ENCODE results near the gene FOXP1. TPM values are rescaled to one million over a fixed set of nuclear protein-coding genes. Genes with fewer than 3 reads are reported as not detected.

FOXP1 gene
- total RNA-seq, 1 donor from 2014 or later = 72.3 TPM

DNA sequence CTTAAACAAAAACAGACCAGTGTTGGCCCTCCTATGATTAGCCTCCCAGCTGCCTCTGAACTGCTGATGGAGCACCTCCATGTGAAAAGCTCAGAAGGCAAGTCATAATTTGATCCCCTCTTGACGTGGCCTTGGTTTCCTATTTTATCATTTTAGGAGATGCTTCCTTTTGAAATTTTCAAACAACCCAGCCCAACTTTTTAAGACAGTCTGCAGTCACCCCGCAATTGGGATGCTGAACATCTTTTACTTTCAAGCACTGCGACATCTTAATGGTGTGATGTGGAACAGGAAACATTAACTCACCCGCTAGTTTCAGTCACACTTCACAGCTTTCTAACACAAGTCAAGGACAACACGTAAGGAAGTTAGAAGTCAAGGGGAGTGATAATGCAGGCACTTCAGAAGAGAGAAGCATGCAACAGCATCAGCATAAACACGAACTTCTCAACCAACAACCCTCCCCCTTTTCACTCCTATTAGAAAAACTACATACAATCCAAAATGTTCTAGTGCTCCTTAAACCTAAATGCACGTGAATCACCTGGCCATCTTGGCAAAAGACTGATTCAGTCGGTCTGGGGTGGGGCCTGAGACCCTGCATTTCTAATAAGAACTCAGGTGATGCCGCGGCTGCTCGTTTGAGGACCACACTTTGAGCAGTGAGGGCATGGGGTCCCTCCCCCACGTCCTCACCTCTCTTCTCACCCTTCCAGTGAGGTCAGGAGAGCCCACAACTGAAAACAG is 161.5 kb downstream of the FOXP1 start:
- DNase-seq = no peak

- no peak for DNase-seq
Observed at GRCh38 chr3:71421475-71421819, 162.1 kb downstream of the FOXP1 start.

DNA sequence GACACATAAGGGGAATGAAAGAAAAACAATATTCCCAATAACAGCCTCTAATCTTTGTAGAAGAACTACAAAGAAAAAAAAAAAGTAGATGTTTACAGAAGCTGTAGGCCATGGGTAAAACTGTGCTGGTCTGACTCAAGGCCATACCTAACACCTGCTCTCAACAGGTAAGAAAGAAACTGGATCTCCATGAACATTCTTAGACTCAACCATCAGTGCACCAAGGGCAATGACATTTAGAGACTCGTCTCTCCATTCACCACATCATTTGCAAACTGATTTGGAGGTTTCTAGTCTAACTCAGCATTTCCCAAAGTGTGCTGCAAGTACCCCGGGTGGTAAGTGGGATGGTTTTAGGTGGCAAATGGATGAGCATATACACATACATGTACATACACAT is 164.2 kb downstream of the FOXP1 start:
- DNase-seq = no peak

DNA sequence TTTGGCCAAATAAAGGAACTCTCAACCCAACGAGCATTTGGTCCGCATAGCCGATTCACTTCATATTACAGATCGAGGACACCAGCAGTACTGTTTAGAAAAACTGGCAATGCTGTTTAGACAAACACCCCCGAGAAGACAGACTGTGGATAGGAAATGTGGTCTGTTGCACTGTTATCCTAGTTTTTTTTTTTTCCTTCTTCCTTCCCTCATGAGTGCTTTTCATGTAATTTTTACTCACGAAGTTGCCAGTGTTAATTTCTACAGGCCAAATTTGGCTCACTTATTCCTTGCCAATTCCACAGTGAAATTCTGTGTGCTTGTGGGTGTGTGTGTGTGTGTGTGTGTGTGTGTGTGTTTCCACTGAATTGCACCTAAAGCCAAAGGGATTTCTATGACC is 165.7 kb downstream of the FOXP1 start:
- no peak for DNase-seq

DNA sequence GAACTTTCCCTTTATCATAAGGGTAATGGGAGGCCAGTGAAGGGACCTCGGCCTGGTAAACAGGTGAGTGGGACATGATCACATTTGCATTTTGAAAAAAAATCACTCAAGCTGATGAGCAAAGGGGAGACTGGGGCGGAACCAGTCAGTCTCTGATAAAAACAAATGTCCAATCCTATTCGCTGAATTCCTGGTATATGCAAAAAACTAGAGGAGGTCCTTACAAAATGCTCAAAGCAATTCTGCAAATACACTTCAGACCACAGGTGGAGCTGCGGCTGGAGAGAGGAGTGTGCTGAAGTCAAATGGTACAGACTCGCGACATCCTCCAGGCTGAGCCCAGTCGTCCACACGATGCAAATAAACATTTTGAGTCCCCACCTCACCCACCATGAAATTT is 166.7 kb downstream of the FOXP1 start:
- no peak for DNase-seq

- DNase-seq = no peak
Observed at GRCh38 chr3:71415681-71416122, 167.8 kb downstream of the FOXP1 start.

GRCh38 chr3:71414189-71414927 is 169.2 kb downstream of the FOXP1 start:
- peak; percentile 41 for DNase-seq

DNA sequence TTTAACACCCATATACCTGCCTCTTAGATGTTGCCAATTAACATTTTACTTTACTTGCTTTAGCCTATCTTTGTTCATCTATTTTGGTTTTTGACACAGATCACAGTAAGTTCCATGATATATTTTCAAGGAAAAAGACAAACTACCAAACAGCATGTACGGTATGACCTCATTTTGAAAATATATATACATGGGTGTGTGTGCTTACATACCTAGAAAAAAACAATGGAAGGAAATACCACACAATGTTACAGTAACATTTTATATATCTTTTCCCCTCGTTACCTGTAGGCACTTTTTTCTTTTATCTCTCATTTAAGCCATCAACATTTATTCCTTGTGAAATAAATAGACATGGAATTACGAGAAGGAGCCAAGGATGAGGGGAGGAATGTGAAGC is 170.0 kb downstream of the FOXP1 start:
- DNase-seq = peak; percentile 47

DNA sequence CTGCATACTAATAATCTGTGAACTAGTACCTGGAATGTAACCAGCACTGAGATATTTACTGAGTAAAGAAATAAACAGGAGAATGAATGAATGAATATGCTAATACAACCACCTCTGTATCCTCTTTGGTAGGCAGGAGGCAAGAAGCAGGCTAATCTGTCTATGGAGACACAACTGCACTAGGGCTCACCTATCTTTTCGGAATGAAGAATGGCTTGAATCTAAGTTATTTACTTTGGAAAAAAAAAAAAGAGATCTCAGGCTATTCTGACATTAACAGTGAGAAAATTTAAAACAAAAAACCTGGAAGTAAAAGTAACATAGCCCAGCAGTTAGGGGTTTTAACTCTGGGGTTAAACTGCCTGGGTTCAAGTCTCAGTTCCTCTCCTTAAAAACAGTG is 174.2 kb downstream of the FOXP1 start:
- DNase-seq = no peak

DNA sequence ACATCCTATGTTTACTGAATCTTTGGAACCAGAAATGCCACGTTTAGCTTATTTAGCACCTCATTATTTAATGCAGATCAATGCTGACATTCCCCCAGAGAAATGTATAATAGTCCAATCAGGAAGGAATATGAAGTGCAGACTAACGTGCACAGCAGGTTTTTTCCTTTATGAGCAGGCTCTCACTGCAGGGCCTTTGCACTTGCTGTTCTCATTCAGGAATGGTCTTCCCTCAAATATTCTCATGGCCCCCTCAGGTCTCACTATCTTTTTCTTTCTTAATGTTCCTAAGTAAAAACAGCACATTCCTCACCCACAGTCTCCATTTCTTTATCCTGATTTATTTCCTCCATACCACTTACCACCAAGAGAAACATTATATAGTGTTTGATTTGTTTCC is 174.6 kb downstream of the FOXP1 start:
- DNase-seq = no peak

DNA sequence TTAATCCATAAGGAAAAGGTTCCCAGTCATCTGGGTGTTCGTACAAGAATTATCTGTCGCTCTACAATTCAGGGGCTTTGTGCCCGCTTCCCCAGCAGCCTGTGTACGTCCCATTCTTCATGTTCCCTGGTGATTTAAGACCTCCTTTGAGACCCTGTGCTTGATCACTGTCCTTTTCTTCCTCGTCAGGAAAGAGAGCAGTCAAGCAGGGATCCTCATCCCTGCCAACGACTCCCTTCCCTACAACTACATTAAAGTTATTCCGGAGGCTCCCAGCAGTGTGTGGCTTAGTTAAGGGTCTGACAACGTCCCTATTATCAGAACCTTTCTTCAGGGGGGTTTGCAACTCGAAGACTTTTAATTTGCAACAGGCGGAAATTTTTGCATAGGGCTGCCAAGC is 175.7 kb downstream of the FOXP1 start:
- no peak for DNase-seq

DNA sequence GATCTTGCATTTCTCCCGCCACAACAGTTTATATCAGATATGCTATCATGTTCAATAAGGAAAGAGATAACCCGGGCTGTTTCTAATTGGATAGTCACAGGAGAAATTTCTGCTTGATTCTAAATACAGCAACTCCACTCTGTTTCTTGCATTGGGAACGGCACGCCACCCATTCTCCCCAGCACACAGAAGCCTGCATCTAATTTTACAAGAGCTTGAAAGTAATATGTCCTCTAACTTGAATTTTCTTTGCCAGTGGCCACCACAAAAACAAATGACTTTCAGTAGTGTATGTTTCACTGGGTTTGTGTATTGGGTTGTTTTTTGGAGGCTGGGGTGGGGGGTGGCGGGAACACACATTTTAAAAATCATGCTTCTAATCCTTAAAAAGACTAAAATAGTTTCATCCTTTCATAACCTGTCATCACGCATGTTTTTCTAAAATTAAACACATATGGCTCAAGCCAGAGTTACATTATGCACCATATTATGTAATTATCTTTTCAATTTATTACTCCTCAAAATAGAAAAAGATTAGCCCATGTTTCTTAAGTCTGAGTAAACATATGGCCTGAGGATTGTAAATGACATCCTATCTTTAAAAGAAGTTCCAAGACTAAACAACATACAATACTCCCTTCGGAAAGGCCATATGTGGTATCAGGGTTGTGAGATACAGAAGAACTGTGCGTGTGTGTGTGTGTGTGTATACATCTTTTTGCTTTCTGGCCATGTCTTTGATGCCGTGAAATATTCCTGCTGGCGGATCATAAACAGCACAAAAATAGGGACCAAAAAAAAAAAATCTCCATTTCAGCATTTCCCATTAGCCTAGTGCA is 176.3 kb downstream of the FOXP1 start:
- no peak for DNase-seq

DNA sequence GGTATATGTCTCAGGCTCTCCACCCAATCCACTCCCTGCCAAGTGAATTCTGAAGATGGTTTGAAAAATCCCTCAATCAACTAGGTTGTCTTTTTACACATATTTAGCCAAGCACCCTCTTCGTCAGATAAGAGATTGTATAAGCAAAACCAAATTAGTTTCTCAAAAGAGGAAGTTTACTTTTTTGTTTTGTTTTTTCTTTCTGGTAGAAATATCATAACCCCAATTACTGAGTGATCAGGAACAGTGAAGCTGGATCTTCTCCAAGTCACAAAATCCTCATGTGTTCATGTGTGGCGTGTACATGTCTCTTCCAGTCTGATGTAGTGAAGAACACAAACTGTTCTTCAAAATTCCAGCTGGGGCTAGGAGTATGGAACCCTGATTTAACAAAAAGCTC is 180.6 kb downstream of the FOXP1 start:
- no peak for DNase-seq

DNA sequence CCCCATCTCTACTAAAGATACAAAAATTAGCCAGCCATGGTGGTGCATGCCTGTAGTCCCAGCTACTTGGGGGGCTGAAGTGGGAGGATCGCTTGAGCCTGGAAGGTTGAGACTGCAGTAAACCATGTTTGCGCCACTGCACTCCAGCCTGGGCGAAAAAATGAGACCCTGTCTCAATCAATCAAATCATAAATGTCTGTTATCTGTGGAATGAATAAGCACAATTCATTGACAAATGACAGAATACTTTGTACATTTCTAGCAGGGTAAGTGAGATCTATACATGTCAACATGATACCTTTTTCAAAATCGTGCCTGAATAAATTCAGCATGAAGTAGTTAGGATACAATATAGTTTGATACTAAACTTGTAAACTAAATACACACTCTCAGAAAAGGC is 181.2 kb downstream of the FOXP1 start:
- no peak for DNase-seq

GRCh38 chr3:71401695-71402231 is 181.8 kb downstream of the FOXP1 start:
- no peak for DNase-seq

GRCh38 chr3:71400986-71401451 is 182.5 kb downstream of the FOXP1 start:
- DNase-seq = no peak

DNA sequence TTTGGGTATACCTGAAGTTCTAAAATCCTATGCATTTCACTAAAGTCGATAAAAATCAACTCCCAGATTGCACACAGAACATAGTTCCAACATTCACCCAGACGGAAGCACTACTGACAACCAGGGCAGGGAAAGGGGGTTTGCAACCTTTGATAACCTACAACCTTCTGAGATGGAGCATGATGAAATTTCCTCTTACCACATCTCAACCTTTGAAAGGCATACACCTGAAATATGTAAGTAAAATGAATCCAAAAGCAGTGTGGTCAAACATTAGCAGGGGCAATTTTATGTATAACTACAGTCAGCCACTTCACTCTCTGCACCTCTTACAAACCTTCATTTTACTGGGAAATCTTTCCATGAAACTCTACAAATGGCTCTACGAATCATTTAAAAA is 184.1 kb downstream of the FOXP1 start:
- no peak for DNase-seq

- DNase-seq = no peak
Observed at GRCh38 chr3:71398157-71398836, 185.2 kb downstream of the FOXP1 start.

- no peak for DNase-seq
Observed at GRCh38 chr3:71397726-71398125, 185.8 kb downstream of the FOXP1 start.

- peak; percentile 69 for DNase-seq
Observed at GRCh38 chr3:71397046-71397445, 186.5 kb downstream of the FOXP1 start.

DNA sequence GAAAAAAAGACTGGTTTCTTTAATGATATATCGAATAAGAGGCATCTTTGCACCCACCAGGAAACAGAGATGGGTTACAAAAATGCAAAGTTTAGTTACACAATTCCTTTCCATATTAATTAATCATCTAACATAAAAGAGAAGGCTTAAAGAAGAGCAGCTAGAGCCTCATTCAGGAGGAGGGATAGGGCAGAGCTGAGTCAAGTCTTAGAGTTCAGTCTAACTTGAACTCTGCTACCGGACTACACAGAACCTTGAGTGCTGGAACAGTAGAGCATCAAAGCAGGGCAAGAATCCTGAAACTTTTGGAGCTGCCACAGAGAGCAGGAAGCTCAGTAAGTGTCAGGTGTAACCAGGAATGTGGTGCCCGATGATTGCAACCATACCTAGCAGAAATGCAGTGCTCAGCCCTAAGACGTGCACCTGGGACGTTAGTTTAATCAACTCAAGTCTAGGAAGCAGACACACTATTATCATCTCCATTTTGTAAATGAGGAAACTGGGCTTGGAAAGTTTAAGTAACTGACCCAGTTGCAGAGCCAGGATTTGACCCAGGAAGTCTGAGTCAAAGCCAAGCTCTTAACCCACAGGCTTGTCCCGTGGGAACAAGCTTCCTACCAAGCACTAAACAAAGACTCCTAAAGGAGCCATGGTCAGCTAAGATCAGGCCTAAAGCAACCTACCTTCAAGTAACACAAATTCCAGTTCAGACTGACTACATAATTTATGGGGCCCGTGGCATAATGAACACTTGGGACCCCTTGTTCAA is 187.4 kb downstream of the FOXP1 start:
- peak; percentile 78 for DNase-seq

DNA sequence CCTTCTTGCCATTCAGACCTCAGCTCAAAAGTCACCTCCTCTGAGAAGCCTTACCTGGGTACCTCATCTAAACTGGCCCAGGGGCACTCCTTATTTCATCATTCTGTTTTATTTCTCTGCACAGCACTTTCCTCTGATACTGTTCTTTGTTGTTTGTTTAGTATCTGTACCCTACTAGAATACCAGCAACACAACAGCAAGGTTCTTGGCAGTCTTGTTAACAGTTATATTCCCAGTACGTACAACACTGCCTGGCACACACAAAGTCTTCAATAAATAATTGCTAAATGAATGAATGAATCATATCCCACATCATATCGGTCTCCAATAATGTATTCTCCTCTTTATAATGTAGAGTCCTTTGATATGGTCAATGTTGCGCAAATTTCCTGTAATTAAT is 188.1 kb downstream of the FOXP1 start:
- peak; percentile 23 for DNase-seq
